ENCODE measurements around the gene HEG1.

HEG1 gene

GRCh38 chr3:124974691-124975090 lies 81.1 kb downstream of the HEG1 start:
- Mint-ChIP-seq H3K4me1 (no peaks in the 10 kb centered on the region), H3K4me3 (no peak overlapping the region), H3K27ac (no peak overlapping the region), H3K27me3 (ENCODE audit: low read depth) (no peaks in the 10 kb centered on the region), H3K9me3 (no peaks in the 10 kb centered on the region), H3K36me3 (ENCODE audit: low read depth) (peaks cover 25% of the 10 kb centered on the region)
- TF ChIP-seq CTCF (IDR thresholded peaks at IDR 0.05; ENCODE audit: unreplicated experiment in 3 of 3), result no peak

GRCh38 chr3:124973290-124973689 lies 82.5 kb downstream of the HEG1 start:
- Mint-ChIP-seq H3K4me1 (no peaks in the 10 kb centered on the region), H3K27ac (no peak overlapping the region), H3K27me3 (ENCODE audit: low read depth) (no peaks in the 10 kb centered on the region), H3K4me3 (no peak overlapping the region), H3K36me3 (ENCODE audit: low read depth) (peaks cover 27% of the 10 kb centered on the region), H3K9me3 (no peaks in the 10 kb centered on the region)
- no peak for TF ChIP-seq CTCF (IDR thresholded peaks at IDR 0.05; ENCODE audit: unreplicated experiment in 3 of 3)

- no peak overlapping the region for H3K27ac Mint-ChIP-seq
- no peaks in the 10 kb centered on the region for H3K4me1 Mint-ChIP-seq
- H3K9me3 Mint-ChIP-seq, result no peaks in the 10 kb centered on the region
- TF ChIP-seq CTCF (IDR thresholded peaks at IDR 0.05; ENCODE audit: unreplicated experiment in 3 of 3), result no peak
- H3K27me3 Mint-ChIP-seq (ENCODE audit: low read depth), result no peaks in the 10 kb centered on the region
- H3K4me3 Mint-ChIP-seq, result no peak overlapping the region
- H3K36me3 Mint-ChIP-seq (ENCODE audit: low read depth), result peaks cover 24% of the 10 kb centered on the region
Measured at GRCh38 chr3:124972457-124972856, 83.3 kb downstream of the HEG1 start.

- Mint-ChIP-seq H3K27ac (peak overlapping the region in 1 of 3 experiments; percentile 59), H3K27me3 (ENCODE audit: low read depth) (no peaks in the 10 kb centered on the region), H3K4me1 (no peaks in the 10 kb centered on the region), H3K9me3 (no peaks in the 10 kb centered on the region), H3K36me3 (ENCODE audit: low read depth) (peaks cover 13% of the 10 kb centered on the region), H3K4me3 (no peak overlapping the region)
- no peak for TF ChIP-seq CTCF (IDR thresholded peaks at IDR 0.05; ENCODE audit: unreplicated experiment in 3 of 3)
Measured at GRCh38 chr3:124969963-124970722, 85.7 kb downstream of the HEG1 start.

- no peak overlapping the region for H3K4me3 Mint-ChIP-seq
- H3K4me1 Mint-ChIP-seq, result no peaks in the 10 kb centered on the region
- no peak overlapping the region for H3K27ac Mint-ChIP-seq
- no peak for TF ChIP-seq CTCF (IDR thresholded peaks at IDR 0.05; ENCODE audit: unreplicated experiment in 3 of 3)
- H3K36me3 Mint-ChIP-seq (ENCODE audit: low read depth), result peaks cover 13% of the 10 kb centered on the region
- H3K27me3 Mint-ChIP-seq (ENCODE audit: low read depth), result no peaks in the 10 kb centered on the region
- no peaks in the 10 kb centered on the region for H3K9me3 Mint-ChIP-seq
Measured at GRCh38 chr3:124969190-124969589, 86.6 kb downstream of the HEG1 start.

GRCh38 chr3:124967964-124968363 lies 87.8 kb downstream of the HEG1 start:
- Mint-ChIP-seq H3K4me3 (no peak overlapping the region), H3K9me3 (no peaks in the 10 kb centered on the region), H3K4me1 (no peaks in the 10 kb centered on the region), H3K27me3 (ENCODE audit: low read depth) (no peaks in the 10 kb centered on the region), H3K27ac (no peak overlapping the region), H3K36me3 (ENCODE audit: low read depth) (peaks cover 13% of the 10 kb centered on the region)
- TF ChIP-seq CTCF (IDR thresholded peaks at IDR 0.05; ENCODE audit: unreplicated experiment in 3 of 3), result no peak
